GM10266 (cell line): ENCODE data around the gene CERS3.

ENCODE experiments used
- DNase-seq: peaks from one replicate; pipeline ENCODE4 v3.0.0; 2012; ENCODE audit errors: extremely low spot score
- TF ChIP-seq, protein P1 (sequence below): IDR thresholded peaks from 2 replicates; pipeline ENCODE4 v1.5.1; 2012; ENCODE audit warnings: mild to moderate bottlenecking, low read depth; ENCODE audit not compliant: control insufficient read depth, insufficient read depth; ENCODE audit errors: missing control alignments

CERS3 gene

DNA sequence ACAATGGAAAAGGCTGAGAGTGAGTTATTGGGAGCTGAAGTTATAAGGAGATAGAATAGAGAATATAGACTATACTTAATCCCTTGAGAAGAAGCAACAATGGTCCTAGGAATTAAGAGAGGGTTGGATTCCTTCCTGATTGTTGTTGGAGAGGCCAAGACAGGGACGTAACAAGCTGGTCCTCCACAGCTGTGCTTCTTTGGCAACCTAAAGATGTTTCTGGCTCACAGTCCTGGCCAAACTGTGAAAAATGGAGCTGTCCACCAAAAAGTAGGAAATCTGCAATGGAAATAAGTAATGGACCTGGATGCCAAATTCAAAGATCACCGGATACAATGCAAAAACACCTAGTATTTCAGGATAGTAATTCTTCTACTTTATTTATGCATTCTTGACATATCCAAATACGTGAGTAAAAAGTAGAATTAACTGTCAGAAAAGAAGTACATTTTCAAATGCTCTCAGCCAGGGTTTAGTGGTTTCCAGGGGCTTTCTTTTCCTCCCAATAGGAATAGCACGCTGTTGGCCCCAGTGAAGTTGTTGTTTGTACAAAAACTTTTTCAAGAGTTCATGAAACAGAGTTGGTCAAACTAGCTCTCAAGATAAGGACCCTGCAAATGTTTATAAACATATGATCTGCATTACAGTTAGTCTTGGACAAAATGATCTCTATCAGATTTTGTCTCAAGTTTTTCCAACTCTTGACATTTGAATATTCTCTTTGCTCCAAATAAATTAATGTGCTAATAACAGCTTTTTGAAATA lies 28.3 kb downstream of the CERS3 start:
- DNase-seq: no peak
- TF ChIP-seq, protein P1, sequence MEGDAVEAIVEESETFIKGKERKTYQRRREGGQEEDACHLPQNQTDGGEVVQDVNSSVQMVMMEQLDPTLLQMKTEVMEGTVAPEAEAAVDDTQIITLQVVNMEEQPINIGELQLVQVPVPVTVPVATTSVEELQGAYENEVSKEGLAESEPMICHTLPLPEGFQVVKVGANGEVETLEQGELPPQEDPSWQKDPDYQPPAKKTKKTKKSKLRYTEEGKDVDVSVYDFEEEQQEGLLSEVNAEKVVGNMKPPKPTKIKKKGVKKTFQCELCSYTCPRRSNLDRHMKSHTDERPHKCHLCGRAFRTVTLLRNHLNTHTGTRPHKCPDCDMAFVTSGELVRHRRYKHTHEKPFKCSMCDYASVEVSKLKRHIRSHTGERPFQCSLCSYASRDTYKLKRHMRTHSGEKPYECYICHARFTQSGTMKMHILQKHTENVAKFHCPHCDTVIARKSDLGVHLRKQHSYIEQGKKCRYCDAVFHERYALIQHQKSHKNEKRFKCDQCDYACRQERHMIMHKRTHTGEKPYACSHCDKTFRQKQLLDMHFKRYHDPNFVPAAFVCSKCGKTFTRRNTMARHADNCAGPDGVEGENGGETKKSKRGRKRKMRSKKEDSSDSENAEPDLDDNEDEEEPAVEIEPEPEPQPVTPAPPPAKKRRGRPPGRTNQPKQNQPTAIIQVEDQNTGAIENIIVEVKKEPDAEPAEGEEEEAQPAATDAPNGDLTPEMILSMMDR: no peak

DNA sequence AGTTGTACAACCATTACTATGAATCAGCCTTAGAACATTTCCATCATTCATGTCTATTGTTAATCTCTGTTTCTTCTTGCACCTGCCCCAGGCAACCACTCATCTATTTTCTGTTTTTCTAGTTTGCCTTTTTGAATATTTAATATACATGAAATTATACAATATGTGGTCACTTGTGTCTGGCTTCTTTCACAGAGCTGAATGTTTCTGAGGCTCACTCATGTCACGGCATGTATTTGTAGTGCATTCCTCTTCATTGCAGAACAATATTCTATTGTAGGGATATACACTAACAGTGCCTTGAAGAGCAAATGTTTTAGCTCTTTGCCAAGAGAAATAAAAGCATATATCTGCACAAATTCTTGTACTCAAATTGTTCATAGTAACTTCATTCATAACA lies 32.9 kb downstream of the CERS3 start:
- TF ChIP-seq, protein P1: no peak
- no peak for DNase-seq

DNA sequence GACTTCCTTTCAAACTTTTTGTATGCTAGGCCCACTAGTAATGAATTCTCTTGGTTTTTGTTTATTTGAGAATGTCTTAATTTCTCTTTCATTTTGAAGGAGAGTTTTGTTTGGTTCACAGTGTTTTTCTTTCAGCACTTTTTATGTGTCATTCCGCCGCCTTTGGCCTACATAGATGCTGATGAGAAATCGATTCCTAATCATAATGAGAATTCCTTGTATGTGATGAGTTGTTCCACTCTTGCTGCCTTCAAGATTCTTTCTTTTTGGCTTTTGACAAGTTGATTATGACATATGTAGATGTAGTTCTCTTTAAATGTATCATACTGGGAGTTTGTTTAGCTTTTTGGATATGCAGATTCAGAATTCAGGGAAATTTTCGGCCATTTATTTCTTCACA lies 35.5 kb downstream of the CERS3 start:
- DNase-seq: no peak
- TF ChIP-seq, protein P1: no peak

DNA sequence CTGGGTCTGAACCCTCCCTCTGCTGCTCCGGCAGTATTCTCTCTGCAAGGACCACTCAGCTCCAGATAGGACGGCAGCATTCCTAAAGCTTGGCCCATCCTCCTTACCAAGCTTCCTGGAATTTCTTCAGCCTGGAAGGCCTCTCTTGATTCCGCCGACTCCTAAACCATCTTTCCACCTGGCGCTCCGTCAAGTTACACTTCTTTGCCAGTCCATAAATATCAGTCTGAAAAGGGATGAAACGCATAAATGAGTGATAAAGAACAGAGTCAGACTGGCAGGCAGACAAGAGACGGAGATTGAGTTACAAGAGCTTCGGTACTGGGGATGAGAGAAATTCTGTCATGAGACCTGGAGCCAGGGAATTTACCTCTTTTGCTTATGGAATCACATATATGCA lies 44.3 kb downstream of the CERS3 start:
- TF ChIP-seq, protein P1: no peak
- no peak for DNase-seq

DNA sequence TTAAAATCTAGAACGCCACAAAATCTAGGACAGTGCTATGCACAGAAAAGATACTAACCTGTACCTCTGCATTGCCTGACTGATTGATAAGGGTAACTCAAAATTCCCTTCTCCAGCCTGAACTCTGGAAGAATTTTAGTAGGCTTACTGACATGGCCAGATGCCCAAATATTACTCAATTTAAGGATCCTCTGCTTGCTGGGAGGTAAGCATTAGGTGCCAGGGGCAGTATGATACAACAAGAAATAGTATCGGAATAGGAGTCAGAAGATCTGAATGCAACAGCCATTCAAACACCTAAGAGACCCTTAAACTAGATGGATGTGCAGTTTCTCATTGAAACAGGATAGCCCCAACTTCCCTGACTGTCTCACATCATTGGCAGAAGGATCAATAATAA lies 45.4 kb downstream of the CERS3 start:
- TF ChIP-seq, protein P1: no peak
- no peak for DNase-seq

DNA sequence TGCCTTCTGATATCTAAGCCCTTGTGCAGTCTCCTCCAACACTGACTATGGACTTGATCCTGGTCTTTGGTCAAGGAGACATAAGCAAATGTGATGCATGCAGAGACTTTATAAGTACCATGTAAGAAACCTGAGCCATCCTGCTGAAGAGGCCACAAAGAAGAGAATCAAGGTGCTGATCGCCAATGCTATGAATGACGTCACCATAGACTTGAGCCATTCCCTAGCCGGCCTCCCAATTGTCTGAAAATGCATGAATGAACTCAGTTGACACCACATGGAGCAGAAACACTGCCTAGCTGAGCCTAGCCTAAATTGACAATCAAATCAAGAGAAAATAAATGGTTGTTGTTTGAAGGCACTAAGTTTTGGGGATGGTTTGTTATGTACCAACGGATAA lies 51.9 kb downstream of the CERS3 start:
- DNase-seq: no peak
- TF ChIP-seq, protein P1: no peak

DNA sequence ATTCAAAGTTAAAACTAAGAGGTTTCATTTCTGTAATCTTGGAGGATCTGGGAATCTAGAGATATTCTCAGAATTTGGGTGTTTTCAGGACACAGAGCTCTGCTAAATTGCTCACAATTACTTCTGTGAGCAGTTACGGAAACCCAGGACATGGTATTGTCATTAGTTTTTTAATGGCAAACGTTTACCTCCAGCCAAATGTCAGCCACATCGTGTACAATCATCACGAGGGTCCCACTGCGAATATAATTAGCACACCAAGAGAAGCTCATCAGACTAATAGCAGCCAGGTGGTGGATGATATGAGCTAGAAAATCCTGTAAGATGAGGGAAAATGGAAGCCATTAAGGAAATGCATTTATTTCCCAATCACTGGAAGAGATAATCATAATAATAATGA lies 56.0 kb downstream of the CERS3 start:
- no peak for DNase-seq
- TF ChIP-seq, protein P1: no peak
